Mesendoderm (in vitro differentiated cells): Measurements from ENCODE around the gene GAL3ST2.

ENCODE experiments used
- DNase-seq: peaks from one replicate; pipeline ENCODE4 v3.0.0; 2013
- H2AK5ac ChIP-seq: 2 replicates; pipeline ENCODE4 v1.6.1; 2013; ENCODE audit warnings: low read length, inconsistent platforms
- H2BK120ac ChIP-seq: 2 replicates; pipeline ENCODE4 v1.6.1; 2013; ENCODE audit warnings: low read depth, mild to moderate bottlenecking, low read length, moderate library complexity, mixed read lengths
- H2BK15ac ChIP-seq: replicated peaks from 2 replicates; pipeline ENCODE4 v1.6.1; 2013; ENCODE audit warnings: low read depth, mild to moderate bottlenecking, moderate library complexity
- H2BK5ac ChIP-seq: 2 replicates; pipeline ENCODE4 v1.6.1; 2013; ENCODE audit warnings: low read length, inconsistent platforms
- H3K18ac ChIP-seq: 2 replicates; pipeline ENCODE4 v1.6.1; 2013; ENCODE audit warnings: mild to moderate bottlenecking, low read length, mixed read lengths
- H3K23ac ChIP-seq: one replicate; pipeline ENCODE4 v1.6.1; 2013; ENCODE audit warnings: low read length
- H3K27ac ChIP-seq: 2 replicates; pipeline ENCODE4 v1.5.1; 2013; ENCODE audit warnings: low read depth, mild to moderate bottlenecking, inconsistent platforms, low read length, moderate library complexity
- H3K27me3 ChIP-seq: 2 replicates; pipeline ENCODE4 v1.6.1; 2013; ENCODE audit warnings: low read length, control low read depth, mild to moderate bottlenecking, inconsistent platforms; ENCODE audit not compliant: insufficient read depth, poor library complexity
- H3K36me3 ChIP-seq: 2 replicates; pipeline ENCODE4 v1.6.1; 2013; ENCODE audit warnings: low read length, inconsistent platforms; ENCODE audit not compliant: control insufficient read depth, insufficient read depth
- H3K4ac ChIP-seq: one replicate; pipeline ENCODE4 v1.6.1; 2013; ENCODE audit warnings: low read depth, mild to moderate bottlenecking, low read length, moderate library complexity
- H3K4me1 ChIP-seq: 2 replicates; pipeline ENCODE4 v1.6.1; 2013; ENCODE audit warnings: low read depth, low read length, inconsistent platforms; ENCODE audit not compliant: control insufficient read depth
- H3K4me2 ChIP-seq: 2 replicates; pipeline ENCODE4 v1.6.1; 2013; ENCODE audit warnings: low read length
- H3K4me3 ChIP-seq: 2 replicates; pipeline ENCODE4 v1.5.1; 2013; ENCODE audit warnings: mild to moderate bottlenecking, low read length
- H3K56ac ChIP-seq: one replicate; pipeline ENCODE4 v1.6.1; 2013; ENCODE audit warnings: low read length
- H3K79me1 ChIP-seq: 2 replicates; pipeline ENCODE4 v1.6.1; 2013; ENCODE audit warnings: low read length, inconsistent platforms
- H3K79me2 ChIP-seq: 2 replicates; pipeline ENCODE4 v1.6.1; 2013; ENCODE audit warnings: mild to moderate bottlenecking, low read length; ENCODE audit not compliant: control insufficient read depth, insufficient read depth
- H3K9ac ChIP-seq: 2 replicates; pipeline ENCODE4 v1.6.1; 2013; ENCODE audit warnings: low read length, inconsistent platforms
- H4K5ac ChIP-seq: one replicate; pipeline ENCODE4 v1.6.1; 2013; ENCODE audit warnings: low read length
- H4K8ac ChIP-seq: one replicate; pipeline ENCODE4 v1.6.1; 2013; ENCODE audit warnings: low read depth, mild to moderate bottlenecking, control low read depth, low read length, moderate library complexity
- WGBS: extraction: QIAGEN DNeasy Blood & Tissue Kit; methylation state at CpG from one replicate; pipeline ENCODE4 v1.1.7; 2013; ENCODE audit warnings: low lambda C conversion rate, missing lambda C conversion rate; ENCODE audit not compliant: insufficient coverage; ENCODE audit errors: extremely low coverage; 5-methylcytosine and 5-hydroxymethylcytosine counted together

The GAL3ST2 gene

GRCh38 chr2:241760301-241760771 is 16.3 kb upstream of the GAL3ST2 start:
- Histone ChIP-seq H3K4me3 (no peak overlapping the region), H3K9ac (no peak overlapping the region), H4K8ac (no peak overlapping the region), H3K36me3 (no peaks in the 10 kb centered on the region), H3K56ac (no peak overlapping the region), H3K23ac (no peak overlapping the region), H3K27ac (no peak overlapping the region), H3K79me1 (no peaks in the 10 kb centered on the region), H2BK5ac (no peak overlapping the region), H3K18ac (no peak overlapping the region), H3K4me2 (no peak overlapping the region), H2AK5ac (no peak overlapping the region), H3K79me2 (no peaks in the 10 kb centered on the region), H2BK15ac (no peak overlapping the region), H4K5ac (no peak overlapping the region), H3K27me3 (no peaks in the 10 kb centered on the region), H2BK120ac (no peak overlapping the region), H3K4ac (no peak overlapping the region), H3K4me1 (no peaks in the 10 kb centered on the region)
- WGBS = no CpG with 5 or more reads among the region's 17 CpGs
- DNase-seq = no peak

GRCh38 chr2:241762321-241762932 is 14.2 kb upstream of the GAL3ST2 start:
- no peaks in the 10 kb centered on the region for H3K4me1 ChIP-seq
- no peak overlapping the region for H3K9ac ChIP-seq

GRCh38 chr2:241762933-241763369 is 13.7 kb upstream of the GAL3ST2 start:
- Histone ChIP-seq H2BK5ac (no peak overlapping the region), H3K18ac (no peak overlapping the region), H4K8ac (no peak overlapping the region), H3K4ac (no peak overlapping the region), H2AK5ac (no peak overlapping the region), H3K79me1 (no peaks in the 10 kb centered on the region), H4K5ac (no peak overlapping the region), H3K4me3 (no peak overlapping the region), H2BK120ac (no peak overlapping the region), H3K36me3 (no peaks in the 10 kb centered on the region), H3K4me2 (no peak overlapping the region), H3K4me1 (no peaks in the 10 kb centered on the region), H2BK15ac (no peak overlapping the region), H3K23ac (no peak overlapping the region), H3K27ac (no peak overlapping the region), H3K79me2 (no peaks in the 10 kb centered on the region), H3K9ac (no peak overlapping the region), H3K56ac (no peak overlapping the region), H3K27me3 (no peaks in the 10 kb centered on the region)
- no peak for DNase-seq
- WGBS = no CpG with 5 or more reads among the region's 13 CpGs

More at GRCh38 chr2:241762321-241762932, 14.2 kb upstream of the GAL3ST2 start:
- Histone ChIP-seq H3K4me2 (no peak overlapping the region), H2BK5ac (no peak overlapping the region), H4K5ac (no peak overlapping the region), H3K23ac (no peak overlapping the region), H3K36me3 (no peaks in the 10 kb centered on the region), H3K56ac (no peak overlapping the region), H3K79me1 (no peaks in the 10 kb centered on the region), H2AK5ac (no peak overlapping the region), H2BK15ac (no peak overlapping the region), H3K79me2 (no peaks in the 10 kb centered on the region), H3K18ac (no peak overlapping the region), H3K4me3 (no peak overlapping the region), H3K4ac (no peak overlapping the region), H3K27me3 (no peaks in the 10 kb centered on the region), H4K8ac (no peak overlapping the region), H3K27ac (no peak overlapping the region), H2BK120ac (no peak overlapping the region)
- no CpG with 5 or more reads among the region's 18 CpGs for WGBS
- no peak for DNase-seq

GRCh38 chr2:241763551-241764274 is 12.9 kb upstream of the GAL3ST2 start:
- DNase-seq = no peak
- H2BK5ac ChIP-seq = no peak overlapping the region
- no peak overlapping the region for H3K9ac ChIP-seq
- no peak overlapping the region for H3K4me3 ChIP-seq
- no peak overlapping the region for H3K4ac ChIP-seq
- H3K18ac ChIP-seq = no peak overlapping the region
- no peak overlapping the region for H2BK15ac ChIP-seq
- H3K4me1 ChIP-seq = no peaks in the 10 kb centered on the region
- H4K5ac ChIP-seq = no peak overlapping the region
- H2BK120ac ChIP-seq = no peak overlapping the region
- H4K8ac ChIP-seq = no peak overlapping the region
- no peak overlapping the region for H3K4me2 ChIP-seq
- H3K79me2 ChIP-seq = no peaks in the 10 kb centered on the region
- WGBS = no CpG with 5 or more reads among the region's 20 CpGs
- no peaks in the 10 kb centered on the region for H3K79me1 ChIP-seq
- no peaks in the 10 kb centered on the region for H3K27me3 ChIP-seq
- H3K23ac ChIP-seq = no peak overlapping the region
- no peaks in the 10 kb centered on the region for H3K36me3 ChIP-seq
- H2AK5ac ChIP-seq = no peak overlapping the region
- H3K27ac ChIP-seq = no peak overlapping the region
- no peak overlapping the region for H3K56ac ChIP-seq

- no peak overlapping the region for H3K18ac ChIP-seq
- H3K56ac ChIP-seq = peak overlapping the region; percentile 51
- H3K4ac ChIP-seq = no peak overlapping the region
- H2BK15ac ChIP-seq = no peak overlapping the region
- H4K5ac ChIP-seq = no peak overlapping the region
- H2BK5ac ChIP-seq = no peak overlapping the region
- no peak overlapping the region for H2AK5ac ChIP-seq
- peak; percentile 42 for DNase-seq
- H2BK120ac ChIP-seq = no peak overlapping the region
- no peak overlapping the region for H3K27ac ChIP-seq
- H4K8ac ChIP-seq = no peak overlapping the region
- no peaks in the 10 kb centered on the region for H3K4me1 ChIP-seq
- no peak overlapping the region for H3K4me3 ChIP-seq
- no peaks in the 10 kb centered on the region for H3K36me3 ChIP-seq
- no CpG with 5 or more reads among the region's 27 CpGs for WGBS
- peak overlapping the region; percentile 29 for H3K9ac ChIP-seq
- H3K79me2 ChIP-seq = no peaks in the 10 kb centered on the region
- no peak overlapping the region for H3K23ac ChIP-seq
- no peaks in the 10 kb centered on the region for H3K27me3 ChIP-seq
- no peaks in the 10 kb centered on the region for H3K79me1 ChIP-seq
- no peak overlapping the region for H3K4me2 ChIP-seq
These were observed 12.1 kb upstream of the GAL3ST2 start for GRCh38 chr2:241764275-241765241.
